Hematopoietic multipotent progenitor cell treated with erythropoietin and hydrocortisone succinate and interleukin-3 and kit ligand, for 4 days (in vitro differentiated cells): ENCODE measurements around the gene P3R3URF.

Experiments used
- DNase-seq: peaks from one replicate; pipeline ENCODE4 v3.0.0-alpha.2; 2015

P3R3URF gene

DNA sequence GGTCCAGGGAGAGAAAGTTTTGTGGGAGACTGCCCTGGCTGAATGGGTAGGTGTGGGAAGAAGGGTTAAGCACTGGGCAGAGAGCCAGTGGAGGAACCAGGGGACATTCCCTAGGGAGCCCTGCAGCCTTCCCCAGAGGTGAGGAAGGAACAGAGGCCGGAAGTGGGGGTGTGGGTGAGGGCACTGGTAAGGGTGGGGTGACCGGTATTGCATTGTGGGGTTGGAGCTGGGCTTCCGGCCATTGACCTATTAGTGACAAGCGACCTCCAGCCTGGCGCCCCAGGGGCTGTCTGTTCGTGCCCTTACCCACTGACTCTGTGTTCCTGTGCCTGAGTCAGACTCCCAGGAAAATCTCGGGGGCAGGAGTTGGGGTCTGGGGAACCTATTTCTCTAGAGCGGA, 4.9 kb downstream of the P3R3URF start:
- no peak for DNase-seq

GRCh38 chr1:46169811-46170454, 6.4 kb downstream of the P3R3URF start:
- DNase-seq = no peak

- no peak for DNase-seq
Observed at GRCh38 chr1:46168477-46168876, 7.8 kb downstream of the P3R3URF start.

DNA sequence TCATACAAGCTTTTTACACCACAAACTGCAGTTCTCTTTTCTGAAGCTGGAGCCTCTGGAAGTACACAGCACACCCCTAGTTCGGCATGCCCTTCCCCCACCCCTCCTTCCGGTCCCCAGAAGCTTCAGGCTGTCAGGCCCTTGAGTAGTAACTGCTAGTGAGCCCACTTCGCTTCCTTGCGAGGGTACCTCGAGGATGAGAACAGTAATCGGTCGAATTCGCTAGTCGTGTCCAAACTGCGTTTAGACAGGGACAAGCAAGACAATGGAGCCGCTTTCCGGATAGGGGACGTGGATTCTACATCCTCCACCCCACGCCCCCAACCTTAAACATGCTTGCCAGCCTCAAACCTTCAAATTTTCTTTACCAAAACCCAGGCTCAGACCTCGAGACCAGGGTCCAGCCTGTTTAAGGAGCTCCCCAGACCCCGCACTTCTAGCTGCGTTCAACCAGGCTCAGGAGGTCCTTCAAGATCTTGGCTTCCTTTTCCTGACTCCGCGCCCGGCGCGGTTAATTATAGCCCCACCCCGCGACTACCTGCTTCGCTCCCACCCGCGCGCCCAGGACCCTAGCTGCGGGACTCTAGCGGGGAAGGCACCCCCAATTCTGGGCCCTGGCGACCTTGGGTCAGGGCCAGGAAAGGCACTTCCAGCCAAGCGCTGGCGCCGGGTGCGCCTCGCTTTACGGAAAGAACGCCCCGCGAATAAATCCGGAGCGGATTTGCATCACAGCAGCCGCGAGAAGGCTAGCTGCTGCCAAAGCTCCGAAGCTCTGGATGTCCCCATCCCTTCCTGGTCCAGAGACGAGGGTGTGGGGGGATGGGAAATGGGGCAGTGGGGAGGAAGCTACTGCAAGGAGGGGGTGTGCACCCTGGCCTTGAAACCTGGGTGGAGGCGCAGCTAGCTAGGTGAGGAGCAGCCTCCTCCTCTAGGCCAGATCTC, 9.5 kb downstream of the P3R3URF start:
- peak; percentile 62 for DNase-seq

GRCh38 chr1:46160212-46160611, 16.1 kb downstream of the P3R3URF start:
- DNase-seq = no peak

DNA sequence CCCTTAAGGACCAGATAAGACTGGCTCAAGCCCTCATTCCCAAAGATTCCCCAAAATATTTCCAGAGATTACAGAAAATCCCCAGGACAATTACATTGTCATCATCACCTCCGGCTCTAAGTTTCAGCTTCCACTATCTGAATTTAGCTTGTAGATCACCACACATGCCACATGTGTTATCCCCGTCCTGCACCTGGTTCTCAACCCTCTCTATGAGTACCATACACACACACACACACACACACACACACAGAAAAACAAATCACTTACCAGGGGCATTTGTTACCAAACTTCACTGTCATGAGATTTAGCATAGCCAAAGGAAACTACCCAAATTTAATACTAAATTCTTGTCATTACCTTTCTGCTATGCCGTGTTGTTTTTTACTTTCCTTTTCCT, 16.8 kb downstream of the P3R3URF start:
- DNase-seq = no peak

DNA sequence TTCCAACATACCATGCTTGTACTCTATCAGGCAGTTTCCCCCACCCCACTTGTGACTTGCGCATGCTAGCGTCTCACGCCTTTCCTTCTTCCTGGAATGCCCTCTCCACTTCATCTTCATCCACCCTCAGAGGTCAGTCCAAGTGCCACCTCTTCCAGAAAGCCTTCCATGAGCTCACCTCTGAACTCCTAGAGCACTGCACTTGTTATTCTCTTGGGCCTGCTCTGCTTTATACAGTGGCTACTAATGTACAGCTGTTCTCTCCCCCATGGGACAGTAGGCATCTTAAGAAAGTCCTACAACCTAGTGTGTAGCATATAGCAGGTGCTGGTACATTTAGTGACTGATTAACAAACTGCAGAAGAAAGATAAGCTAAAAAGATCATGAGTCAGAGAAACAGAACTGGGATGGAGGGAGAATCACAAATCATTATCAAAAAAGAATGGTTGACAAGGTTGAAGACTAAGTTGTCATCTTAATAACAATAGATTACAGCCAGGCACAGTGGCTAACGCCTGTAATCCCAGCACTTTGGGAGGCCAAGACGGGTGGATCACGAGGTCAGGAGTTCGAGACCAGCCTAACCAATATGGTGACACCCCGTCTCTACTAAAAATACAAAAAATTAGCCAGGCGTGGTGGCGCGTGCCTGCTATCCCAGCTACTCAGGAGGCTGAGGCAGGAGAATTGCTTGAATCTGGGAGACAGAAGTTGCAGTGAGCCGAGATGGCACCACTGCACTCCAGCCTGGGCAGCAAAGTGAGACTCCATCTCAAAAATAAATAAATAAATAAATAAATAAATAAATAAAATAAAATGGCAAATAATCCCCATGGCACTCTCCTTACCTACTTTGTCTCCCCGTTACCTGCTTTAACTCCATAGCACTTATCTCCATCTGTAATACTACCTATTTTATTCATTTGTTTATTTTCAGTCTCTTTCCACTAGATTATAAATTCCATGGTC, 17.7 kb downstream of the P3R3URF start:
- DNase-seq = peak; percentile 85

GRCh38 chr1:46157916-46158311, 18.4 kb downstream of the P3R3URF start:
- no peak for DNase-seq

DNA sequence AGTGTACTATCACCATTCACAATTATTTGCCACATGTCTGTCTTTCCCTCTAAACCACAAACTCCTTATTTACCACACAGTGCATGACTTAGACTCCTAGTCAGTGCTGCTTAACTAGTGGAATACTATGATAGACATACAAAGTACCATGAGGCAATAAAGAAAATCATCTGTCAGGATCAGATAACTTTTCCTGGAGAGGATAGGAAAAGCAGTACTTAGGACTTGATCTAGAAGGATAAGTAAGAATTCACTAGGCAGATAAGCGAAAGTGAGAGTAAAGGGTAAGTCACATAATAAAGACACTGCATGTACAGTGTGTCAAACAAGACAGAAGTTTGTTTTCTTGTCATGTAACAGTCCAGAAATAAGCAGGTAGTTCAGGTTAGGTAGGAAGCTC, 22.6 kb downstream of the P3R3URF start:
- peak; percentile 26 for DNase-seq

DNA sequence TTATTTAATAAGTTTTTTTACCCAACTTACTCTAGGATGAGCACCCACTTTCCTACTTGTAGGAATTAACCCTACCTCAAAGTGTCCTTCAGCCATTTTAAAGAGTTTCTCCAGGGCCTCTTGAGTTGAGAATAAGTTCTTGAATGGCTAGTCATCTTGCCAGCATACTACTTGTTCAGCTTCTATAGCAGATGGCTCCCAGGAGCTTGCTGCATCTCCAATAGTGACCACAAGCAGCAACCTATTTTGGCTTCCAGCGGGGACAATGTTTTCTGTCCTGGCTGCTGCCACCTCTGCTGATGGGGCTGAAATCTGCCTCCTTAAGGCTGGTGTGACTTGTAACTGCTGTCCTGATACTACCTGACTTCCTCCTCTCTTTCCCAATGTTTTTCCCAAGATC, 23.1 kb downstream of the P3R3URF start:
- DNase-seq = no peak

GRCh38 chr1:46152016-46152415, 24.3 kb downstream of the P3R3URF start:
- DNase-seq = no peak

GRCh38 chr1:46150085-46150484, 26.2 kb downstream of the P3R3URF start:
- no peak for DNase-seq

DNA sequence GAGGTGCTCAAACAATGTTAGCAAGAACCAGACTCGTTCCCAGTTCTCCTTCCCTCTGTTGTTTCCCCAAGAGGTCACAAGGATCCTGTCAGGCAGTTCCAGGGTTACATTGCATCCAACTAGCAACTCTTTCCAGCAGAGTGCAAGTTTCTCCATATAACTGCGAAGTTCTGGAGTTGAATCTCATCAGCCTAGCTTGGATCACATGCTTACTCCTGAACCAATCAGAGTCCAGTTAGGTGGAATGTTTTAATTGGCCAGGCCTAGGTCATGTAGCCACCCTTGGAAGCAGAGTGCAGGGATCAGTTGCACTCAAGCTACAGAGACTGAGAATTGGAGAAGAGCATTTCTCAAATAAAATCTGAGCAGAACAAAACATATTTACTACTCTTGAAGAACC, 28.0 kb downstream of the P3R3URF start:
- no peak for DNase-seq

- DNase-seq = no peak
Observed at GRCh38 chr1:46137916-46138315, 38.4 kb downstream of the P3R3URF start.

GRCh38 chr1:46136711-46137110, 39.6 kb downstream of the P3R3URF start:
- DNase-seq = no peak

DNA sequence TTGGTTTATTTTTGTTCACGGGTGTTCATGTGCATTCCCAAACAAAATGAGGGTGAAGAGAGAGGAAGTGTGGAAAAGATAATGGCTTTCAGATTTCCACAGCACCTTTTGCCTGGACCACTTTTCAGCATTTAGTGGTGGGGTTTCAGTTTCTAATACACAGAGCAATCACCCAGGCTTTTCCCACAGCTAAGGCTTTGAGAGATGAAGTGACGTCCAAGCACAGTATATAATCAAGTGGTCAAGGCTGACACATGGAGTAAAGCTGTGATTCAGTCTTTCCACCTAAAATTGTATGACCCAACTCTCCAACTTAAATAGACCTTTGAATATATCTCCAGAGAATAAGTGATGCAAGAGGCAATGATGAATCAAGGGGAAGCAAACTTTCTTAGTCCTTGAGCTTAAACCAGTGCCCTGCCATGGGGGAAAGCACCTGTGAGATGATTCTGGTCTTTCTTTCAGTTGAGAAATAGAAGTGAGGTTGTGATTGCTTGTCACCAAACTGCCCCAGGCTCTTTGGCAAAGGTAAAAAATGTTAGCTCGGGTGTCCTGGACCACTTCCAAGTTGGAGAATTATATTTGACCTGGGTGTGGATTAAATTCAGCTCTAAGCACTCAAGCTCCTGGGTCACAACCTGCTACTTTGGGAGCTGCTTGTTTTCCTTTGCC, 41.5 kb downstream of the P3R3URF start:
- DNase-seq = no peak

GRCh38 chr1:46133781-46134350, 42.4 kb downstream of the P3R3URF start:
- DNase-seq = no peak

- DNase-seq = no peak
Observed at GRCh38 chr1:46133181-46133658, 43.1 kb downstream of the P3R3URF start.

- DNase-seq = peak; percentile 99
Observed at GRCh38 chr1:46132529-46133180, 43.6 kb downstream of the P3R3URF start, which contains the start of gene PIK3R3. TSS of gene PIK3R3 (minus strand) at chr1:46132629. CDS start at chr1:46131952, 677 bp downstream.

- peak; percentile 50 for DNase-seq
Observed at GRCh38 chr1:46131712-46132528, 44.4 kb downstream of the P3R3URF start.
